ENCODE results near the gene FGR. TPM values are rescaled to one million over a fixed set of nuclear protein-coding genes. Genes with fewer than 3 reads are reported as not detected.

The FGR gene
- total RNA-seq: 0.17 and 0.29 TPM in 2 replicates

GRCh38 chr1:27634985-27635367 is at the start of gene FGR:
Gene FGR (minus strand): TSS chr1:27635185. CDS start chr1:27623916, 11,269 bp downstream.

GRCh38 chr1:27671964-27672749 is 37.2 kb upstream of the FGR start, which contains the start of gene IFI6:
Gene IFI6 (minus strand): TSS chr1:27672192. CDS start chr1:27669314, 2,878 bp downstream.

GRCh38 chr1:27603681-27604578 is 31.1 kb downstream of the FGR start, which contains the start of gene AHDC1:
Gene AHDC1 (minus strand): TSS chr1:27604144. CDS start chr1:27552115, 52,029 bp downstream.

Other genes starting within 250 kb of the FGR start
- gene GPR3, start 242.6 kb downstream of the FGR start, total RNA-seq: 0.33 TPM in 1 of 2 replicates, not detected in the other
- gene WASF2, start 145.0 kb downstream of the FGR start, total RNA-seq: 31.4 and 38.3 TPM in 2 replicates
- gene AHDC1, start 31.0 kb downstream of the FGR start, total RNA-seq: 12.7 and 15.1 TPM in 2 replicates
- gene IFI6, start 37.0 kb upstream of the FGR start, total RNA-seq: 26.5 and 74.4 TPM in 2 replicates
- 15.1 and 18.0 TPM in 2 replicates for gene FAM76A, start 90.8 kb upstream of the FGR start, total RNA-seq
- 65.5 and 66.7 TPM in 2 replicates for gene STX12, start 138.0 kb upstream of the FGR start, total RNA-seq
- gene PPP1R8, start 195.6 kb upstream of the FGR start, total RNA-seq: 35.1 and 46.4 TPM in 2 replicates
- 5.2 and 15.4 TPM in 2 replicates for gene THEMIS2, start 237.4 kb upstream of the FGR start, total RNA-seq